GM21737 (cell line): ENCODE measurements around the gene FLRT1.
"Not testable (repeated sequence)": the region's sequence is repeated elsewhere in the genome, so short reads cannot be mapped to it uniquely, and the experiment has no call there.

ENCODE experiments used
- ATAC-seq: cut with Tn5 transposase; IDR thresholded peaks from one replicate; pipeline ENCODE4 v1.9.1; 2021; ENCODE audit warnings: mild to moderate bottlenecking, moderate library complexity; ENCODE audit not compliant: unreplicated experiment

FLRT1 gene

GRCh38 chr11:64043545-64043944 lies 7.8 kb downstream of the FLRT1 start:
- ATAC-seq, result no peak

- no peak for ATAC-seq
These were observed 9.1 kb downstream of the FLRT1 start for GRCh38 chr11:64044730-64045393.

GRCh38 chr11:64045700-64046099 lies 10.0 kb downstream of the FLRT1 start:
- ATAC-seq, result no peak

- ATAC-seq, result not testable (repeated sequence)
These were observed 11.6 kb downstream of the FLRT1 start for GRCh38 chr11:64047373-64047772.

GRCh38 chr11:64048042-64048854 lies 12.5 kb downstream of the FLRT1 start:
- ATAC-seq, result no peak

- ATAC-seq, result no peak
These were observed 13.8 kb downstream of the FLRT1 start for GRCh38 chr11:64049509-64049908.

- ATAC-seq, result no peak
These were observed 15.6 kb downstream of the FLRT1 start for GRCh38 chr11:64051297-64051696.

GRCh38 chr11:64052436-64052835 lies 16.7 kb downstream of the FLRT1 start:
- no peak for ATAC-seq

- ATAC-seq, result no peak
These were observed 17.3 kb downstream of the FLRT1 start for GRCh38 chr11:64052938-64053622.

GRCh38 chr11:64053699-64054098 lies 18.0 kb downstream of the FLRT1 start:
- ATAC-seq, result no peak

GRCh38 chr11:64055077-64055476 lies 19.3 kb downstream of the FLRT1 start:
- no peak for ATAC-seq

- no peak for ATAC-seq
These were observed 20.6 kb downstream of the FLRT1 start for GRCh38 chr11:64056213-64056785.

- ATAC-seq, result no peak
These were observed 21.1 kb downstream of the FLRT1 start for GRCh38 chr11:64056861-64057260.

- no peak for ATAC-seq
These were observed 22.2 kb downstream of the FLRT1 start for GRCh38 chr11:64057890-64058289.

- ATAC-seq, result no peak
These were observed 22.8 kb downstream of the FLRT1 start for GRCh38 chr11:64058494-64058893.

- no peak for ATAC-seq
These were observed 23.8 kb downstream of the FLRT1 start for GRCh38 chr11:64059339-64060140.

- ATAC-seq, result no peak
These were observed 24.6 kb downstream of the FLRT1 start for GRCh38 chr11:64060263-64060860.

GRCh38 chr11:64060861-64061444 lies 25.2 kb downstream of the FLRT1 start:
- no peak for ATAC-seq

- ATAC-seq, result no peak
These were observed 26.7 kb downstream of the FLRT1 start for GRCh38 chr11:64062185-64063039.
